HG03354 (cell line): ENCODE results near the gene CACNA1C.
"Not testable (repeated sequence)": the region's sequence is repeated elsewhere in the genome, so short reads cannot be mapped to it uniquely, and the experiment has no call there.

Experiments used
- ATAC-seq: cut with Tn5 transposase; IDR thresholded peaks from one replicate; pipeline ENCODE4 v1.9.1; 2021; ENCODE audit warnings: mild to moderate bottlenecking; ENCODE audit not compliant: unreplicated experiment, poor library complexity, severe bottlenecking

Gene CACNA1C

DNA sequence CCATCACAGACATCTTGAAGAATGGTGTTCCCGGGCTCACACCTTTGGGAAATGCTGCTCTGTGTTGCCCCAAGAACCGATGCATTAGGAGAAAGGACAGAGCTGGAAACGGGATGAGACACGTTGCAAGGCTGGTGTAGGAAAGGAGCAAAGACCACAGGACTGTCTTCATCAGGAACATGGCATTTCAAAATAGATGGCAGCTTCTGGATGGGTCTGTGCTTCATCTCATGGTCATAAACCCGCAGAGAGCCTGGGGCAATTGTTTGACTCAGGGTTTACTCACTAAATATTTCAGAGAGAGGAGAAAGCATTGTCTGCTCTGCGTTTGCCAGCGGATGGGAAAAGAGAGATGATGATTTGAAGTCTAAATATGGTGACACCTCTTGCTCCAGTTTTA is 76.3 kb downstream of the CACNA1C start:
- no peak for ATAC-seq

DNA sequence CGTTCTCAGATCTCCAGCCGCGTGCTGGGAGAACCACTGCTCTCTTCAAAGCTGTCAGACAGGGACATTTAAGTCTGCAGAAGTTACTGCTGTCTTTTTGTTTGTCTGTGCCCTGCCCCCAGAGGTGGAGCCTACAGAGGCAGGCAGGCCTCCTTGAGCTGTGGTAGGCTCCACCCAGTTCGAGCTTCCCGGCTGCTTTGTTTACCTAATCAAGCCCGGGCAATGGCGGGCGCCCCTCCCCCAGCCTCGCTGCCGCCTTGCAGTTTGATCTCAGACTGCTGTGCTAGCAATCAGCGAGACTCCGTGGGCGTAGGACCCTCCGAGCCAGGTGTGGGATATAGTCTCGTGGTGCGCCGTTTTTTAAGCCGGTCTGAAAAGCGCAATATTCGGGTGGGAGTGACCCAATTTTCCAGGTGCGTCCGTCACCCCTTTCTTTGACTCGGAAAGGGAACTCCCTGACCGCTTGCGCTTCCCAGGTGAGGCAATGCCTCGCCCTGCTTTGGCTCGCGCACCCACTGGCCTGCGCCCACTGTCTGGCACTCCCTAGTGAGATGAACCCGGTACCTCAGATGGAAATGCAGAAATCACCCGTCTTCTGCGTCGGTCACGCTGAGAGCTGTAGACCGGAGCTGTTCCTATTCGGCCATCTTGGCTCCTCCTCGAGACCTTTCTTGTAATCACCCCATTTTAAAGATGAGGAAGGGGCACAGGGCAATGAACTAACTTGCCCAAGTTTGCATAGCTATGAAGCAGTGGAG is 83.1 kb downstream of the CACNA1C start:
- not testable (repeated sequence) for ATAC-seq

DNA sequence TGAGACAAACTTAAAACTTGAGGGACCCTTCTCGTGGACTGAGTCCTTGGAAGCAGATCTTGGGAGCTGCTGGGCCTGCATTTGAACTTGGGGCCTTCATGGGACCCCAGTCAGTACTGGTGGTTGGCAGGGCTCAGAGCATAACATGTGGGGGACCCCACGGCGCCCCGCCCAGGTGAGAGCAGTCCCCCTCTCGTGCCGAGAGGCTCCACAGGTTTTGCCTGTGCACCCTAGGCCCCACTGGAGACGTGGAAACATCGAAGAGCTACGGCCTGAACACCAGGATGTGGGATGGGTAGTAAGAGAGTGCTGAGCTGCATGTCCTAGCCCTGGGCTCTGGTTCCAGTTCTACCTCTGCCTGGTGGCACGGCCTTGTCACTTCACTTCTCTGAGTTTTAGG is 84.1 kb downstream of the CACNA1C start:
- no peak for ATAC-seq

DNA sequence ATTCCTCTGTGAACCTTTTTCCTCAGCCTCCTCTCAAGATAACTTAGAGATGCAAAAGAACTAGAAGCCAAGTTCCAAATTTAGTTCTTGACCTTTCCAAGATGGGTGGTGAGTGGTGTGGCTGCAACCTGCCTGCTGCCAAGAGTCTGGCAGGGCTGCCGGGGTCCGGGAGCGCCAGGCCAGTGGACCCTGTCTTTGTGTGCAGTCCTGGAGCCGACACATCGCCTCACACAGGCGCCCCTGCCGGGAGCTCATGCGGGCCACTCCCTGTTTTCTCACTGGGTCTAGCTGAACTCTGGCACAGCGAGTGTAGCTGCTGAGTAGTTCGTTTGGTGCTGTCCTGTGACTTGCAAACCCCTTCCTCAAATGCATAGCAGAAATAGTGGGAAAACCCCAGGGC is 84.9 kb downstream of the CACNA1C start:
- no peak for ATAC-seq

DNA sequence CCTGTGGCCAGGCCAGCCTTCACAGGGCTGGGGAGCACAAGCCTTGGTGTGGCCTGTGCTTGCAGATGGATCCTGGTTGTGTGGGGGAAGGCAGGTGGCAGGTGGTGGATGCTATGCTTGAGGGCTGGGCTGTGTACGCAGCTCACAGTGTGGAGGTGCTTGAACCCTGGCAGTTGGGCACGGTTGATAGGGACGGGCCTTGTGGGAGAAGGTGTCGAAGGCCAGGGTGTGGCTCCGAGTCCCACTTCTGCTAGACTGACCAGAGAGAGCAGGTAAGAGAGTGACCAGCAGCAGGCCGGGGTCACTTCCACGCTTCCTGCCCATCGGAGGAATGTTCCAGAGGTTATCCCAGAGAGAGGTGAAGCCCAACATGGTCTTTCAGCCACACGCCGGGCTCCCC is 85.5 kb downstream of the CACNA1C start:
- no peak for ATAC-seq

DNA sequence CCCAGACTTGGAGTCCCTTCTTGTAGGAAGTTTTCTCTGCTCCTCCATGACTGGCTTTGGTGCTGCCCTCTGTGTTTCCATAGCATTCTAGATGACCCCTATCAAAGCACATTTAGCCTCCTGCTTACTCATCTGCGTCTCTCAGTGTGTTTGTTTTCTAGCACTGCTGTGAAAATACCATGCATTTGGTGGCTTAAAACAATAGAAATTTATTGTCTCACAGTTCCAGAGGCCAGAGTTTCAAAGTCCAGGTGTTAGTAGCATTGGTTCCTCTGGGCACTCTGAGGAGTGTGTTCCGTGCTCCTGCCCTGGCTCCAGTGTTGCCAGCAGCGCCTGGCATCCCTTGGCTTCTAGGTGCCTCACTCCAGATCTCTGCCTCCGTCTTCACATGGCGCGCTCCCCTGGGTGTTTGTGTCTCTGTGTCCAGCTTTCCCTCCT is 86.1 kb downstream of the CACNA1C start:
- no peak for ATAC-seq

DNA sequence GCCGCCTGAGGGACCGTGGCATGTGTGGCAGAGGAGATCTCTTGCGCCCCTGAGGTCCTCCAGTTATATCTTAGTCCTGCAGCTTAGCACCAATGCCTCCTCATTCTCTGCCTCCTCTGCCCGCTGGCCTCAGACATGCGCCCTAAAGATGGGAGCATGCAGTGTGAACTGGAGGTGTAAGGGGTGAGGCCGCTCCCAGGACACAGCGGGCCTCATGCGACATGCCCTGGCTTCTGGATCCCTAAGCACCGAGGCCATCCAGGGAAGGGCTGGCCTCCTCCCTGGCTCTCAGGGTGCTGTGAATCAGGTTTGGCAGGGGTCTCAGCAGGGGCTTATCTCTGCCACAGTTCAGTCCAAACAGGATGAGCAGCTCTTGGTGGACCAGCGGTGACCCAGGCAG is 86.9 kb downstream of the CACNA1C start:
- ATAC-seq = no peak

DNA sequence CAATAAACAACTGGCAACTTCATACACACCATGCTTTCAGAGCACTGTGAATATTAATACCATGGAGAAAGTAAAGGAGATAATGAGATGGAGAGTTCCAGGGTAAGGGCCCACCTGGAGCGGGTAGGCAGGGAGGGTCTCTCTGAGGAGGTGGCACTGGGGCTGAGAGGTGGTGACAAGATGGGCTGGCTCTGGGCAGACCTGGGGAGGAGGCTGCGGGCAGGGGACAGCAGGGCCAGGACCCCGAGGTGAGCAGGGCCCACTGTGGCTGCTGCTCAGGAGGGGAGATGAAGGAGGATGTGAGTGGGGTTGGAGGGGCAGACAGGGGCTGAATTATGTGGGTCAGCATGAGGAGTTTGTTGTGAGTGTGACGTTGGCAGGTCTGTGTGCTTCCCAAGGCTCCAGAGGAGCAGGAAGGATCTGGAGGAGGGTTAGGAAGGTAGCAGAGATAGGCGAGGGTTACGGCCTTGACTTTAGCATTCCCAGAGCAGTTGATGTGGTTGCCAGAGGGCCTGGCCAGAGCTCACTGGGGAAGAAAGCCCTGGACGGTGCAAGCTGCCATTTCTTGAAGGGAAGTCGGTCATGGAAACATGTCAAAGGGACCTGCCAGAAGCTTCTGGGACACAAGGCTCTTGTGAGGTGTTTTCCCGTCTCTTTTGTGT is 88.2 kb downstream of the CACNA1C start:
- no peak for ATAC-seq

DNA sequence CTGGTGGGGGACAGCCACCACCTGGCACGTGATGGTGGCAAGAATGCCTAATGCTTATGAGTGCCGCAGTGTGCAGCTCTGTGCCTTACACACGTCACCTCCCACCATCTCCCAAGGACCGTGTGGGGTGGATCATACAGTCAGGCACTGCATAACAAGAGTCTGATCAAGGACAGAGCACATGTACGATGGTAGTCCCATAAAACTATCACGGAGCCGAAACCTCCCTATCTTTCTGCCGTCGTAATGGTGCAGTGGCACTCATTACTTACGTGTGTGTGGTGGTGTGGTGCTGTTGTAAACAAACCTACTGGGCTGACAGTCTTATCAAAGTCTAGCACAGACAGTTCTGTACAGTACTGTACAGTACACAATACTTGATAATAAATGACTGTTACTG is 89.3 kb downstream of the CACNA1C start:
- no peak for ATAC-seq

DNA sequence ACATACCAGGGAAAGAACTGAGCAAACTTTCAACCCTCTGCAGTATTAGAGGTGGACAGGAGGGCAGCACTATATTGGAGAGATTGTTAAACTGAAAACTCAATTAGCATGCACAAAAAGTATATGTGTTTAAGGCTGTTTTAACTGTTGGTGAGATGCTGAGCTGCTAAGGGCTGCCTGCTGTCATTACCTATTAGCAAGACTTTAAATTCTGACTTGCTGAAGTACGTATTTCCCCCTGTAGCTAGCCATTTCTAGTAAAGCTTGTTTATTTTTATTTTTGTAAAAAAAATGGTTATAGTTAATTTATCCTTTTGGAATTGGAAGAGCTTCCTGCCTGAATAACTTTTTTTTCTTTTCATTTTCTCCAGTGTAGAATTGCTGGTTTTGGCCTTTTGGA is 92.2 kb downstream of the CACNA1C start:
- no peak for ATAC-seq

DNA sequence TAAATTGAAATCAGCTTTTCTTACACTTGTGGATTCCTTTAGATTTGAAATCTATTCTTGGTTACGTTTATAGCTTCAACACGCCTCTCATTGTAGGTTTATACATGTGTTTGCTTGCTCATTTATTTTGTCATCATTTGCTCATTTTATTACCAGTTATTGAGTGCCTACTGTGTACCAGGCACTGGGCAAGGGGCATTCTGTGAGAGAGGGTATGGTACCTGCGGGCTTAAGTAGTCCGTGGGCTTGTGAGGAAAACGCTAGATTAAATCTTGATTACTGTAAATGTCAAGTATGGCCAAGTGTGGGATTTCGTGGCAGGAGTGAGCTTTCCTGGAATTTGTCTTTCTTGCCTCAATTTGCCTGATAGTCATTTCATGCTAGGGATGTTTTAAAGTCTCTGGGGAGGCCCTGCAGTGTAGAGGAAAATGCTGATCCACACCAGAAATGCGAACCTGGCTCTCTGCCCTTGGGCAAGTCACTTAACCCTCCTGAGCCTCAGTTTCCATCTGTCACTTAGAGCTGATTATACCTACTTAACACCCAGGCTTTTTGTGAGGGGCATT is 92.7 kb downstream of the CACNA1C start:
- ATAC-seq = no peak

DNA sequence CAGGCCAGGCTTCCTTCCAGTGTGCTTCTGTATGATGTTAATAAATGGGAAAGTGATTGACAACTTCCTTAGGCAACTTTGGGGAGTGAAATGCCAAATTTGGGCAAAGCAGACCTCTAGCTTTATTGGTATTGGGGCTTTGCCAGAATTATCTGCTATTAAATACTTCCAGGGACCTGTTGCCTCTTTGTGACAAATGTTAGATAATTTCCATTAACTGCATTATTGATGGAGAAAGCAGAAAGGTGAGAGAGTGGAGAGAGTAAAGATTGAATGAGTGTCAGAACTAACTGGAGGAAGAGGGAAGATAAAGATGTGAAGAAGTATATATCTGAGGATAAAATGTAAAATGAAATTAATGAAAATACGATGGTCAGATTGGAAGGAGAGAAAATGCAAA is 94.5 kb downstream of the CACNA1C start:
- no peak for ATAC-seq

DNA sequence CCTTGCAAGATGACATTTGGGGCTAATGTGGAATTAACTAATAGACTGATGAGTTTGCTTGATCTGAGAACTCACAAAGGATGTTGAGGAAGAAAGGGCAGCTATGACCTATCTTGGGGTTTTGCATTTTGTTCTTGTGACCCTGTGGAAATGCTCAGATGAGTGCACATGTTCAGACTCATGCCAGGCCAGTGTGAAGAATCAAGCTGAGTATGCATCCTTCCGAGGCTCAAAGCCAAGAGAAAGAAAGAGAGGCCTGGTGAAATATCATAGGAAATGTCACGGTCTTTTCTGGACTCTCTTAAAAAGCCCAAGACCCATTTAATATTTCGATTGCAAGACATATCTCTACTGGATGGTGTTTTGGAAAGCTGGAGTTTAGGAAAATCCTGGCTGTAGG is 96.3 kb downstream of the CACNA1C start:
- no peak for ATAC-seq

DNA sequence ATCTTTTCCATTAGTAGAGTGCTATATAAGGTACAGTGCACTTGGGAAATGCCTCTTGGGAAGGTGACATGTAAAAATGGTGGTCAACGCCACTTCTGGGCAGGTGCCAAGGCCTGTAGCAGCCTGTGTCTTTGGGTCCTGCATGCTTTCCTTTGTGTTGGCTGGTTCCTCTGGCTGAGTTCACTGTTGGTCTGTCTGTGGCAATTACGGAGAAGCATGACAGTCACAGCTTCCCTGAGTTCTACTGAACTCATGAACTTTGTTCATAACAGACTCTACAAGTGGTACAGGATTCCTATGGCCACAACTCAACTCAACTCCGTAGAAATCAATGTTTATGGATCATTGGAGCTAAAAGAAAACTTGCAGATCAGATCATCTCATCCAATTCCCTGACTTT is 98.0 kb downstream of the CACNA1C start:
- ATAC-seq = no peak

DNA sequence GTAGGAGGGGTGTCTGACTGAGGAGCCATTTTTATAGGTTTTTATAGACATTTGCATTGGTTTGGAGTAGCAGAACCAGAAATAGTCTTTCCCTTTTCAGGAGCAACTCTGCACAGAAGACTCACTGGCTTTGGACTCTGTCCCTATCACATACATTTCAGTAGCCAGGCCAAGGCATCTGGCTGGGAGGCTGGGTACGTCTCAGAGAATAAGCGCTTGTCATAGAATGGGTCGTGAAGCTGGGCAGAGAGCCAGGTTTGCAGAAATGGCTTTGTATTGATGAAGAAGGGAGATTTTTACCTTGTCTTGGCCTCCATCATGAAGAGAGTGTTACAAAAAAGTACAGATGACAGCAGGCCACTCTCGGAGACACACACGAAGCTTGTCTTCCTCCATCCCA is 98.6 kb downstream of the CACNA1C start:
- ATAC-seq = no peak

DNA sequence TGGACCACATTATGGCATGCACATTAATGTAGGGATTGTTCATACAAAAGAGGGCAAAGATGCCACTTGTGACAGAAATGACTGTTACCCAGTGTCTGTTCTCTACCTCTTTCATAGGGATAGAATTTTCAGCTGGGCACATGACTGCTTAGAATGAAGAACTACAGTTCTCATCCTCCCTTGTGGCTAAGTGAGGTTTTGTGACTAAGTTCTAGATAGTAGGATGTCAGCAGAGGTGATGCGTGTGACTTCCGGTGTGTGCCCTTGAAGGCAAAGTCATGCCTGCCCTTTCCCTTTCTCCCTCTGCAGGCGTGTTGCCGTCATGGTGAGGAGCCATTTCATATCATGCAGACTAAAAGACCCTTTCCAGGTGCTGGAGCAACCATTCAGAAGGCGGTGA is 99.3 kb downstream of the CACNA1C start:
- no peak for ATAC-seq

DNA sequence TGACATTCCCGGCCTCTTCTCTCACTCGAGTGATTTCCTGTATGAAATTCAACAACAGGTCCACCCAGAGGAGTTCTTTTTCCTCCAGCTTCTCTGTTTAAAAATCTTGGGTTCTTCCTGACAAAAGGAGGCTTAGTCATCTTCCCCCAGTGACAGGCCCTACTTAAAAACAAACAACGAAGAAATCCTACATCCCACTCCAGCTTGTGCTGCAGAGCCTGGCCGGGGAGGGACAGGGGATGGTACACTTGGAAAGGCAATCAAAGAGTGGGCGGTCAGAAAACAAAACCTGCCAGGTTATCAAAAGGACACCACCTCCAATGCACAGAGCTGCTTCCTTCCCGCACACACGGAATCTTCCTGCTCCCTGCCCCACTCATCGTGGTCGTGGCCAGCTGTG is 101.3 kb downstream of the CACNA1C start:
- no peak for ATAC-seq

DNA sequence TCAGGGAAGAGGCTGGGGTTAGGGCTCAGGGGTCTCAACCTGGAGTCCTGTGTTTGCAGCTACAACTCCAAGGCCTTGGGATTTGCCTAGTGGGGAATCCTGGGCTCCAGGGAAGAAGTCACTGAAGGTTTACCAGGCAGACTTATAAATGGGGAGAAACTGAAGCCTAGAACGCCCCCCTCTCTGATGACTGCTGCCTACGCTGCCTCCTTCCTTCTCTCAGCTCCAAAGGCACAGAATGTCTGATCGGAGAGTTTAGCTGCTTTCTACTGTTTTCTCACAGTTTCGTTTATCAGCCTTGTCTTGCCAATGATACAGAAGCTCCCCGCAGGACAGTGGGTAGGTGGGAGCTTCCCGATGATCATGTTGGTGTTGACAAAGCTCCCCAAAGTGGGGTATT is 101.7 kb downstream of the CACNA1C start:
- ATAC-seq = no peak

DNA sequence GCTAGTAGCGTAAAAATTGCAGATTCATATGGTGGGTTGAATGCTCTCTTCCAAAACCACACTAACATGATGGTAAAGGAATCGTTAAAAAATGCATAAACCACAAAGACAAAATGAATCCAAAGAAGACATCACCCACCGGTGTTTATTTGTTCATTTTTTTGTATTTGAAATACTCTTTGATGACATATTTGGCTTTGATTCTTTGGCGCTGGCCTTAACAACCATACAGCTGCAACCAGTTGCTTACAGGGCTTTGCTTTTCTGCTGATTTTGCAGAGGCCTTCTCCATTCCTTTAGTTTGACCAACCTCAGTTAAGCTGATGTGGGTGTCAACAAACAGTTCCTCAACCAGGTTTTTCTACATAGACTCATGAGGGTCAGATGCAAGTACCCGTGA is 103.5 kb downstream of the CACNA1C start:
- ATAC-seq = no peak

DNA sequence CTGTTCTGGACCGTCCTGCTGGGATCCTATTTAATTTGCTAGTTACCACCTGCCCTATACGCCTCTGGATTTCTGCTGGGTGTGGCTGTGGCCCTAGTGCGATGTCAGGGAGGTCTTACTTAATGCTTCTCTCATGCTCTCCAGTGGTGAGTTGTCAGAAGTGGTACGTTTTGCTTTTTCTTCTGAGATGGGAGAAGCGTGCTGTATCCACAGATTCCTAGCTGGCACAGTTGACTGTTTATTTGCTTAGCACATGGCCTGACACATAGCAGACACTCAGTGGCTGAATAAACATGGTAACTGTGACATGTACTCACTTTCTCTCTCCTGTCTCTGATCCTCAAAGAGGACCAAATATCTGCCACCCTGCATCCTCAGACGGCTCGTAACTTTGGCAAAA is 107.3 kb downstream of the CACNA1C start:
- ATAC-seq = no peak

DNA sequence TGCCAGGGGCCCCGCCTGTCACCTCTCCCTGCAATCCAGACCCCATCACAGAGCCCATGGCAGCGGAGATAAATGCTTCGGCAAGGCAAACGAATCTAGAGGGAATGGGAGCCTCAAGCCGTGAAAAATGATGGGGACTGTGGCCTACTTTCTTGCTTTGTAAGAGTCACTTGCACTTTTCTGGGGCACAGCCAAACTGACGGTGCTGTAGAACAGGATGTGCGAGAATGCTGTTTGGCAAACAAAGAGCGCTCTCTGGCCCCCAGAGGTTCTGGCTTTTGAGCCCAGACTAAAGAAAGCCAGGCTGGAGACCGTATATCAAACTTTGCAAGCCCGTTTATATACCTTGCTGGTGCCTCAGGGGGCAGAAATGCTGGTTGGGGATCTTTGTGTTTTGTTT is 108.7 kb downstream of the CACNA1C start:
- ATAC-seq = no peak
